ENCODE measurements around the gene PRDM16.

Gene PRDM16

GRCh38 chr1:3429766-3430165 is 360.8 kb downstream of the PRDM16 start:
- no peak for DNase-seq

DNA sequence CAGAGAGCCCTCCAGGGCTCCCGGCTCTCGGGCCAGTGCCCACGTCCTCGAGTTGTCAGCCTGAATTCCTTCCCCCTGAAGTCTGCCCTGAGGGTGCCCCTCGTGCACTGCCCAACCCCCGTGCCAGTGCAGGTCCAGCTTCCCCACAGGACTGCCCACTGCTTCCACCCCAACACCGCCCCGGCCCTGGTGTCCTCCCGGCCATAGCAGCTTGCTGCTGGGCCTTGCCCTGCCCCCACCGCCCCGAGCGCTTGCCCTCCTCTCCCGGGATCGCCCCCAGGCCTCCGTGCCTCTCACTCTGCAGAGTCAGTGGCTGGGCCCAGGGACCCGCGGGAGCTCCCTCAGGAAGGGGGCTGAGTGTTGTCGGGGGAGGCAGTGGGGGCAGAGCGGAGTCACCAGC is 361.4 kb downstream of the PRDM16 start:
- no peak for DNase-seq

DNA sequence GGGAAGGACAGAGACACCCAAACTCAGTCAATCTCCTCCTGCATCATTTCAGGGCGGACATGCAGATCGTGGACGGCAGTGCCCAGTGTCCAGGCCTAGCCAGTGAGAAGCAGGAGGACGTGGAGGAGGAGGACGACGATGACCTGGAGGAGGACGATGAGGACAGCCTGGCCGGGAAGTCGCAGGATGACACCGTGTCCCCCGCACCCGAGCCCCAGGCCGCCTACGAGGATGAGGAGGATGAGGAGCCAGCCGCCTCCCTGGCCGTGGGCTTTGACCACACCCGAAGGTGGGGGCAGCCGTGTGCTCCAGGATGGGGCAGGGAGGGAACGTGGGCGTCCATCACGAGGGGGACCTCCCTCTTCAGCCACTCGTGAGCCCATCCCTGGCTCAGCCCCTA is 361.8 kb downstream of the PRDM16 start:
- no peak for DNase-seq

GRCh38 chr1:3431266-3431665 is 362.3 kb downstream of the PRDM16 start:
- no peak for DNase-seq

GRCh38 chr1:3431686-3432085 is 362.7 kb downstream of the PRDM16 start:
- DNase-seq: no peak

DNA sequence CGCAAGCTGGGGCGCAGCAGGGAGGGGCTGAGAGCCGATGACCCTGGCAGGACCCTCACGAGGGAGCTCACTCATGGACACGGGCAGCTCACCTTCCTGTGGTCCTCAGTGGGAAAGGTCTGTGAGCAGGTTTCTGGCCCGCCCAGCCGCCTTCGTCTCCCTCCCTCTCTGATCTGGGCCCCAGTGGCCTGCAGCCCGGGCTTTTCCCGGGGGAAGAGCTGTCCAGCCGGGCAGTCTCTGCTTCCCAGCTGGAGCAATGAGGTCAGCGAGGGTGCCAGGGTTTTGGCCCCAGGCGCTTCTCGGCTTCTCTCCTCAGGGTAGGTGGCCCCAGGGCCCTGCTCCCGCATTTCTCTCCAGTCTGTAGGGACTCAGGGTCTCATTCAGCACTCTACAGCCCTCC is 363.3 kb downstream of the PRDM16 start:
- DNase-seq: no peak

DNA sequence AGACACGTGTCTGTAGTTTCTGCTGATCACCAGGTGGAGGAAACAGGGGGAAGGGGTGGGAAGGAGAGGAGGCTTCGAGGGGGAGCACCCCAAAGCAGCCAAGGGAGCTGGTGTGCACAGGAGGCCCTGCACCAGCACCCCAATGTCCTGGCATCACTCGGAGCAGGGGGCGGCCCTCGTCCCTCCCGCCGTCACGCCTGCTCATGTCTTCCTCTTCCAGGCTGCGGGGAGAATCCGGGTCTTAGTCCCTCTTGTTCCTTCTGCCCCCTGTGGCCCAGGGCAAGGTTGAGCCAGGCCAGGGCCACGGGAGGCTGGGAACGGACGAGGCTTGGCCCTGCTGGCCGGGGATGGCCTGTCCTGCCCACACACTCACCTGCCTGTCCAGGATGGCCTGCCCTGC is 364.1 kb downstream of the PRDM16 start:
- DNase-seq: no peak

GRCh38 chr1:3433596-3434320 is 364.8 kb downstream of the PRDM16 start:
- DNase-seq: no peak

GRCh38 chr1:3434406-3435110 is 365.6 kb downstream of the PRDM16 start:
- no peak for DNase-seq

- no peak for DNase-seq
Observed at GRCh38 chr1:3435666-3436065, 366.7 kb downstream of the PRDM16 start.

GRCh38 chr1:3436451-3436850 is 367.4 kb downstream of the PRDM16 start:
- DNase-seq: no peak

DNA sequence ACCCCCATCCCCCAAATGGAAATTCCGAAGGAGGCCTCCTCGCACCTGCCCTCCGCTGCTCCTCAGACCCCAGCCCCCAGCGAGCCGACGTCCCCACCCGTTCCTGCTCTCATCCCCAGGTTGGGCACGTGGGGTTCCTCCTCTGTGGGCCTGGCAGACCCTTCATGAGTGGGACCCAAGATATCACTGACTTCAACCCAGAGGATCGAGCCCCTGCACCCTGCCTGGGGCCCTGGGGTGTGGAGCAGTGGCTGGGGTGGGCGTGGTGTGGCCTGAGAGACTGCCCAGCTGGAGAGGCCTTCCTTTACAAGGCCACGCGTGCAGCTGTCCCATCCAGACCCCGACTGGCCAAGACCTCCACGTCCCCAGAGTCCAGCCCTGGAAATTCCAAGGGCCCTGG is 367.9 kb downstream of the PRDM16 start:
- no peak for DNase-seq

- no peak for DNase-seq
Observed at GRCh38 chr1:3438661-3439180, 369.7 kb downstream of the PRDM16 start.

DNA sequence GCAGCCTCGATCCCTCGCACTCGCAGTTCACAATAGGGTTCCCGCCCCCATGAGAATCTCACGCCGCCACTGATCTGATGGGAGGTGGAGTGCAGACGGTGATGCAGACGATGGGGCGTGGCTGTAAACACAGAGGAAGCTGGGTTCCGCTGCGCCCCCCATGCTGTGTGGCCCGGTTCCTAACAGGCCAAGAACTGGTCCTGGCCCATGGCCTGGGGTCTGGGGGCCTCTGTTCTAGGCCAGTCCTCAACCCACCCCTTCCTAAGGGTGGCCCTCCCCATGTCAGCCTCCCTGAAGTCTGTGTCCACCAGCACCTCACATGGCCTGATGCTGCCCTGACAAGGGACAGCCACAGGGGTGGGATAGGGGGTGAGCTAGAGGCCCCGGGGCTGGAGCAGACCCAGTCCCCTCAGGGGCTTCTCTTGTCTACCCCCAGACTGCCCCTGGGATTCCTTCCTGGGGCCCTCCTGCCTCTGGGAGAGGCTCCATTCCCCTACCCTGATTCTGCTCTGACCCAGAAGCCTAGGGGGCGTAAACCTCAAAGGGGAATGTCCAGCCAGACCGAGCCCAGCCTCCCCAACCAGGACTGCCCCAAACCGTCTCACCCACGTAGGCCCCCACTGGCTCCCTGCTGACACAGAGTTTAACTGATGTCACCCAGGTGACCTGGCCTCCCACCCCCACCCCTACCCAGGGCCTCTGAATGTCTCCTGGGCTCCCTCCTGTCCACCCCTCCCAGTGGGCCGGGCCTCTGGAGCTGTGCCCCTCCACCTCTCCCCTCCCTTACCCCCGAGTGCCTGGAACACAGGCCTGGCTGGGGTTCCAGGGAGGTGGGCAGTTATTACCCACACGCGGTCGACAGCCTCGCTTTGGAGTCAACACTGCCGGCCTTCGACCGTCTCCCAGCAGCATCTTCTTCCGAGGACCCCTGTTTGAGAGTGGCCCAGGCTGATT is 370.6 kb downstream of the PRDM16 start:
- DNase-seq: no peak

DNA sequence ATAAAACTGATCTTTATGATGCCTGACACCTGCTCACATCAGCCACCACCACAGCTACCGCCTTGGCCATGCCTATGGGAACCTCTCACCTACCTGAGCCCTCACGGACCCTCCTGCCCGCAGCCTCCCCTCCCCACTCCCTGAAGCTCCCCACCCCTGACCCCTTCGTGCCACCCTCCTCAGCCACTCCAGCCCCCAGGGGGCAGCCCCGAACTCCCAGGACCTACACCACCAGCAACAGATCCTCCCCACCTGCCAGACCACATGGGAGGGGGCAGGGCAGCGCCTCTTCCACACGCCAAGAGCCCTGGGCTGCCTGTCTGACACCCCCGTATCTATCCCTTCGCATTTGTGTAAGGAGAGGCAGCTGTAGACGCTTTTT is 371.3 kb downstream of the PRDM16 start:
- no peak for DNase-seq

- DNase-seq: no peak
Observed at GRCh38 chr1:3440711-3441409, 371.9 kb downstream of the PRDM16 start.

DNA sequence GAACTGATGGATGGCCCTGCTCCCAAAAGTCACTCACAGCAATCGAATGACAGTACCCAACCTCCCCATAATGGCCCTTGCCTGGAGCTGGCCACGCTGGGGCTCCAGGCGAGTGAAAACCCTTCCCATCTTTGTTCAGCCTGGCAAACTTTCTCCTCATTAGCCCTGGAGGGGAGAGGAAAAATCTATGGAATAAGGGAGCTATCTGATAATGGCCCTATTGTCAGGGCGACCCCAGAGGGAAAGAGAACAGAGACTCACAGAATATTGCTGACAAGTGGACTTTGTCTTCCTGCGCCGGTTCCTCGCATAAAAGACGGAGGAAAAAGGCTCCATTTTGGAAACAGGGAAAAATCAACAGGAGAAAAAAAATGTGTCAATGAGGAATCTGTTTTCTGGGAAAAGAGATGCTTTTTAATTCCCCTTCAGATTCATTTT is 372.4 kb downstream of the PRDM16 start:
- no peak for DNase-seq

DNA sequence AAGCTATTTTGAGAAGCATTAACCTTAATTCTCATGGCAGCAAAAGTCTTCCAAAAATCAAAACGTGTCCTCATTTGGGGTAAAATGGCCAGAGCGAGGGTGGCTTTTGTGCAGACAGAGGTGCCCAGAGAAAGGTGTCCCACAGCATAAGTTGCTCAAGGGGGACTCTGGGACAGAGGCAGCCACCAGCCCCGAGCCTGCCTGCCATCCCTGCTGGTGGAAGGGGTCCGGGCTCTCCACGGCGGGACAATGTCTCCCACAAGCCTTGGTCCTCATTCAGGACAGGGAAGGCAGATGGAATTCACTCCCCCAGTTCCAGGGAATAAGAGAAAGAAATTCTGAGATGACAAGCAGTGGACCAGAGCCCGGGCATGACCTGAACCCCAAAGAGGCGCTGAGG is 372.9 kb downstream of the PRDM16 start:
- DNase-seq: no peak

- no peak for DNase-seq
Observed at GRCh38 chr1:3442331-3442730, 373.3 kb downstream of the PRDM16 start.

DNA sequence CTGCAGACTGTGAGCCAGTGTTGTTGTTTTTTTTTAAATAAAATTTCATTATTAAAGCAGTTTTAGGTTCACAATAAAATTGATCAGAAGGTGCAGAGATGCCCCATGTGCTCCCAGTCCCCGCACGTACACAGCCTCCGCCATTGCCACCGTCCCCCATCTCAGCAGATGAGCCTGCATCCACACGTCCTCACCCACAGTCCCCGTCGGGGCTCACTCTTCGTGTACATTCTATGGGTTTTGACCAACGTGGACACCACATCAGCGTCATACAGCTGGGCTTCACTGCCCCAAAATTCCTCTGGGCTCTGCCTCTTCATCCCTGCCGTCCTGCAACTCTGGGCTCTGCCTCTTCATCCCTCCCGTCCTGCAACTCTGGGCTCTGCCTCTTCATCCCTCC is 373.9 kb downstream of the PRDM16 start:
- DNase-seq: no peak

DNA sequence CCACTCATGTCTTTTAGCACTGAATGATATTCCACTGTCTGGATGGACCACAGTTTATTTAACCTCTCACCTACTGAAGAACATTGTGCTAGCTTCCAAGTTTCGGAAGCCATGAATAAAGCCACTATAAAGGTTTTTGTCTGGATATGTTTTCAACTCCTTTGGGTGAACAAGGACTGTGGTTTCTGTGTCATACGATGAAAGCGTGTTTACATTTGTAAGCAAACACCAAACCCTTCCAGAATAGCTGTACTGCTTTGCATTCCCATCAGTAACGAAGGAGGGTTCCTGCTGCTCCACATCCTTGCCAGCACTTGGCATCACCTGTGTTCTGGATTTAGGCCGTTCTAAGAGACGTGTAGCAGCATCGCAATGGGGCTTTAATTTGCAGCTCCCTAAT is 374.8 kb downstream of the PRDM16 start:
- DNase-seq: no peak

DNA sequence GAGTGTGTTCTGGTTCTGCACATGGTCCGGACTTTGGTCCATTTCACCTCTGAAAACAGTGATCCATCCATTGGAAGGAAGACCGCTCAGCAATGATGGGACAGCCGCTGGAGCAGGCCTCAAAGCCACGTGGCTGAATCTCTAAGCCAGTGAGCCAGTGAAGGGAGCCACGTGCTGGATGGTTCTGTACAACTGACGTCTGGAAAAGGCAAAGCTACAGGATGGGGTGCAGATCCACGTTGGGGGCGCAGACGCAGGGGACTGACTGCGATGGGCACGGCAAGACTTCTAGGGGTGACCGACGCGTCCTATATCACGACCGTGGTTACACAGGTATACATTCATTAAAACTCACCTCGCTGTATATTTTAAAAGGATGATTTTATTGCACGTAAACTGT is 375.3 kb downstream of the PRDM16 start:
- no peak for DNase-seq

DNA sequence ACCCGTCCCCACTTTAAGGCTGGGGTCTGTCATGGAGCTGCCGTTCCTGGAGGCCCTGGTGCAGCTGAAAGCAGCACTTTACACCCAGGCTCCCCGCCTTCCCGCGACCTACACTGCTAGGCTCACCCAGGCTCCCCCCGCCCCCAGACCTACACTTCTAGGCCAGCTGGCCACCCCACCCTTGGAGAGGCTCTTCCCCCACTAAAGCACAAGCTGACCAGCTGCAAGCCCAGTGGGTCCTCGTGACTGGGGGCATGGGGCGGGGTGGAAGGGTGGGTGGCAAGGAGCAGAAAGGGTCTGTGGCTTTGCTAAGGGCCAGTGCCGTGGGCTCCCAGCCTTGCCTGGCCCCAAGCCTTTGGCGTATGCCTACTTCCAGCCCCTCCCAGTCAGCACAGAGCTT is 375.7 kb downstream of the PRDM16 start:
- no peak for DNase-seq
